GM11168 (cell line): ENCODE data around the gene SSTR5.

Experiments
- in situ Hi-C: fragments of 300-500 bp; cut with MboI; formaldehyde crosslinking; loops from one replicate; pipeline ENCODE4 v1.12.0; 2022; ENCODE audit warnings: low sequenced_read_pairs; ENCODE audit not compliant: unreplicated experiment

The SSTR5 gene

GRCh38 chr16:1038932-1039331, 33.6 kb upstream of the SSTR5 start:
- in situ Hi-C loops, result no loop called here

DNA sequence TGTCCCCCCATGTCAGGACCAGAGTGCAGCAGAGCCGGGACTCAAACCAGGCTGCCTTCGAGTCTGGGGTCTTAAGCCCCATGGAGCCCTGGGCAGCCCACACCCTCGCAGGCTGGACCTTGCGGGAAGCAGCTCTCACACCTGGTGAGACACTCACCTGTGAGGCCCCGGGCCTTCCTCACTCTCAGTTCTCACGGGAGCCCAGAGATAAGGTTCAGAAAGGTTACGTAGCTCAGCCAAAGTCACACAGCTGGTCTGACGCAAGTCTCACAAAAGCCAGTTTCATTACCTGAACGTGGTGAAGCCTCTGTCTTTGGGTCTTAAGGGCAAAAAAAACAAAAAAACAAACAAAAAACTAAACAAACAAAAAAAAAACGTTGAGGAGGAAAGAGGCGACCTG, 32.8 kb upstream of the SSTR5 start:
- in situ Hi-C loops, result no loop called here

DNA sequence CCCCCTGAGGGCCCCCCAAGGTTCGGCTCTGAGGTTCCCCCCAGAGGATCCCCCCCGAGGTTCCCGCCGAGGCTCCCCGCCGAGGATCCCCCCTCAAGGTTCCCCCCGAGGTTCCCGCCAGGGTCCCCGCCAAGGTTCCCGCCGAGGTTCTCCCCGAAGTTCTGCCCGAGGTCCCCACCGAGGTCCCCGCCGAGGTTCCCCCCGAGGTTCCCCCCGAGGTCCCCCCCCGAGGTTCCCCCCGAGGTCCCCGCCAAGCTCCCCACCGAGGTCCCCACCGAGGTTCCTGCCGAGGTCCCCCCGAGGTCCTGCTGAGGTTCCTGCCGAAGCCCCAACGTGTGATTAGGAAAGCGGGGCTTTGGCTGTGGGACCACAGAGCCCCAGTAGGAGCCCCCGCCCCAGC, 32.2 kb upstream of the SSTR5 start:
- in situ Hi-C loops, result no loop called here

GRCh38 chr16:1042049-1042744, 30.4 kb upstream of the SSTR5 start:
- in situ Hi-C loops, result no loop called here

DNA sequence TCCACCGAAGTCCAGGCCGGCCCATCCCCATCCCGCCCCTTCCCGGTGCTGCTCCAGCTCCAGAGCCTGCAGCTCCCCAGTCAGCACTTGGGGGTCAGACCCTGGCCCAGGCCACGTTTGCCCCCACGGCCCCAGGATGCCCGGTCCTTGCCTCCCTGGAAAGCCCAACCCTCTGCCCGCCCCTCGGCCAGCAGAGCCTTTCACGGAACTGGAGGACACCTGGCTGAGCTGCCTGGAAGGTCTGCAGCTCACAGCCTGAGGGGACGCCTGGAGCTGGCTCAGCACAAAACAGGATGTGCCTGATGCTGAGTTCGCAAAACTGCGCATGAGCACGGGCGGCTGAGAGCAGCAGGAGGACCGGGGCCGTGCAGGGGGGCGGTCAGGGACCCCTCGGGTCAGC, 29.7 kb upstream of the SSTR5 start:
- in situ Hi-C loops, result no loop called here

DNA sequence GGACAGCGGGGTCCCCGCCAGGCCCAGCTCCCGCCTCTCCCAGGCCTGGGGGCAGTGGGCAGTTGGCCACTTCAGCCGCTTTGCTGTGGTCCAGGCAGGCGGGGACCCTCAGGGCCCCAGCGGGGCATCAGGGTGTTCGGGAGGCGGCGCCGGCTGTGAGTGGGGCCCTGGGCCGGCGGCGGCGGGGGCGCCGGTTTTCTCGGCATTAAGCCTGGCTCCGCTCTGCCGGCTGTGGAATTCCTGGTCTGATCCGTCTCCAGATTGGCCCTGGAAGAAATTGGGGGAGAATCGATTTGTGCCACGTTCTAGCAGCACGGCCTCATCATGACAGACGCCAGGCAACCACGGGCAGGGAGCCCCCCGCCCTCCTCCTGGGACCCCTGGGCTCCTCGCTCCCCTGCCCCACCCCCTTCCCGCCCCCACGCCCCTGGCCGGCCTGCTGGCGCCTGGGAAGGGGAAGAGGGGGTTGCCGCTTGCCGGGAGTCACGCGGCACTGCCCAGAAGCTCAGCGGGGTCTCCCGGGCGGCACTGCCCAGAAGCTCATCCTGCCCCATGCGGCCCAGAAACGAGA, 28.6 kb upstream of the SSTR5 start:
- in situ Hi-C loops, result no loop called here

GRCh38 chr16:1044460-1045309, 27.9 kb upstream of the SSTR5 start:
- in situ Hi-C loops, result no loop called here

GRCh38 chr16:1045310-1045992, 27.1 kb upstream of the SSTR5 start:
- in situ Hi-C loops, result no loop called here

- in situ Hi-C loops, result no loop called here
Observed at GRCh38 chr16:1045993-1046911, 26.3 kb upstream of the SSTR5 start.

- in situ Hi-C loops, result no loop called here
Observed at GRCh38 chr16:1047123-1047522, 25.4 kb upstream of the SSTR5 start.

GRCh38 chr16:1047801-1048200, 24.7 kb upstream of the SSTR5 start:
- in situ Hi-C loops, result no loop called here

GRCh38 chr16:1048442-1049112, 24.0 kb upstream of the SSTR5 start:
- in situ Hi-C loops, result no loop called here

GRCh38 chr16:1049113-1049975, 23.2 kb upstream of the SSTR5 start:
- in situ Hi-C loops, result no loop called here

DNA sequence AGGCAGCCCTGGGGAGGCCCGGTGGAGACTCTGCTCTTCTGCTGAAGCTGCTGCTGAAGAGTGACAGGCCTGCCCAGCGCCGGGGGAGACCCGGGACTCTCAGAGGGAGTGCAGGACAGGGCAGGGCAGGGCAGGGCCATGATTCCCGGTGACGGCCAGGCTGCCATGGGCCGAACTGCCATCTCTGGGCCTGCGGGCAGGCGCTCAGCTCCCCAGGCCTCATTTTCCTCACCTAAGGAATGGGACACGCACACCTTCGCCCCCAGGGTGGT, 22.6 kb upstream of the SSTR5 start:
- in situ Hi-C loops, result no loop called here

DNA sequence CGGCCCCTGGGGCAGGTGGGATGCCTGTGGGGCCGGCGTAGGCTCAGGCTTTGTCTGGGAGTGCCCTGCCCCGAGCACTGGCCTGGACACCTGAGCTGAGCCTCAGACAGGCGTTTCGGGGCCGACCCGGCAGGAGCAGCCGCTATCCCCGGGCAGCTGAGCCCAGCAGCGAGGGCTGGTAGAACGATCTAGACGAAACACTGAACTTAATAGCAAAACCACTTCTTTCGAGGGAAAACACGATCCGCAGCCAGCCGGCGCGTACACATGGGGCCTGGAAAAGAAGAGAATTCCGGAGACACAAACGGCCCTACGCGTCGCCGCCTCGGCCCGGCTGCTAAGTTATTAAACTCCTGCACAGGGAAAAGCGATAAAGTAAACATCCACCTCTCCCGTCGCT, 22.0 kb upstream of the SSTR5 start:
- in situ Hi-C loops, result no loop called here

- in situ Hi-C loops, result no loop called here
Observed at GRCh38 chr16:1050921-1051320, 21.6 kb upstream of the SSTR5 start.

DNA sequence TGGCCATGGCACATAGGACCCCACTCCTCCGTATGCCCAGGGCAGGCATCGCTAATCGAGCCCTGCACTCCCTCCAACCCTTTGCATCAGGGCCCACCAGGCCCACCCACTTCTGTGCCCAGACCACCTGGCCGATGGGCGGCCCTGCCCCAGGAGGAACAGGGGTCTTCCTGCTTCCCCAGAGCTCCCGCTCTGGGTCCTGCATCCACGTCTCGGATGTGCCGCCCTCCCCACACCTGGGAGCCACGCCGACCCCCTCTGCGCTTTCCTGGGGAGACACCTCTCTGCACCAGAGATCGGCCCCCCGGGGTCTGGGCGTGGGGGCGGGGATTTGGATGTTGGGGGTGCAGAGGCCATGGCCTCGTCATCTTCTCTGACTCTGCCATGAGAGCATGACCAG, 21.1 kb upstream of the SSTR5 start:
- in situ Hi-C loops, result no loop called here

DNA sequence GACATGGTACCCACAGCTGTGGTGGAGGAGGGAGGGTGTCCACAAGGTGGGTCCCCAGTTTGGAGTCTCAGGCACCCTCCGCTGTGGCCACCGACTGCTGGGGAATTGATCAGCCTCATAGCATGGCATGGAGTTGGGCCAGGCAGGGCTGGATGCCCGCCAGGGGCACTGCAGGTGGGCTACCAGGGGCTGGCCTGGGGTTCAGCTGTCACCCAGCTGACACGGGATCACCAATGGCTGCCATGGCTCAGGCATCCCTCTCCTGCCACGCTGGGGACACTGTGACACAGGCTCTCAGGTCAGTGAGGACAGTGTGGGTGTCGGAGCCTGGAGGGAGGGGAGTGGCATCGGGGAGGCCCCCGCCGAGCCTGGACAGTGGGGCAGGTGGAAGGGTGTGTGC, 19.8 kb upstream of the SSTR5 start:
- in situ Hi-C loops, result no loop called here

DNA sequence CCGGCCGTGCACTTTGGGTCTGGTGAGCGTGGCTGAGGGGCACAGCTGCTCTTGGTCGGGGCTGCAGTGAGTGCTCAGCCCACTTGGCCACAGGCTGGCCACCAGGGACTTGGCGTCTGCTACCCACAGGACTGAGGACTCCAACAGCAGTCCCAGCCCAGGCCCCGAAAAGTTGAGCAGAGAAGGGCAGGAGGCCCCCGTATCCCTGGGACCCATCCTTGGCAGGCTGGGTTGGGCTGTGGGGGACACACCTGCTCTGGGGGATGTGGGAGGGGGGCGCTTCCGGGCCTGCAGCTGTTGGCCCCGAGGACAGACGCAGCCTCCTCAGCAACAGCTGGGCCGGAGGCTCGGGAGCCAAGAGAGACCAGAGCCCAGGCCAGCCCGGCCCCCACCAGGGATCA, 19.4 kb upstream of the SSTR5 start:
- in situ Hi-C loops, result no loop called here
